HG02840 (cell line): ENCODE results near the gene NAA15.
"Not testable (repeated sequence)": the region's sequence is repeated elsewhere in the genome, so short reads cannot be mapped to it uniquely, and the experiment has no call there.

ENCODE experiments used
- ATAC-seq: cut with Tn5 transposase; IDR thresholded peaks from one replicate; pipeline ENCODE4 v1.9.1; 2021; ENCODE audit warnings: mild to moderate bottlenecking, moderate library complexity, moderate number of reproducible peaks; ENCODE audit not compliant: unreplicated experiment, low FRiP score

The NAA15 gene

DNA sequence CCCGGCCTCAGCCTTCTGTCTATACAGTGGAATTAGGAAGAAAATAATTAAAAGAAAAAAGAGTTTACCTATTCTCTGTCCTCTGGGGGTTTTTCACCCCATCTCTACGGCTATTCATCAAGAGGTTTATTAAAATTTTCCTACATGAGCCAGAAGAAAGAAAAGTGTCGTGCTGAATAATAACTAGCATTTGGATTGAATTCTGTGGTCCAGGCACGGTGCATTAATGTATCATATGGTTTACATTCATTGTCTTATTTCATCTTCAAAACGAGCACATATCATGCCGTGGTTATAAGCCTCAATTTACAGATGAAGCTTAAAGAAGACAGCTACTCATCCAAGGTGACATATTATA lies 5.4 kb upstream of the NAA15 start:
- ATAC-seq, result no peak

DNA sequence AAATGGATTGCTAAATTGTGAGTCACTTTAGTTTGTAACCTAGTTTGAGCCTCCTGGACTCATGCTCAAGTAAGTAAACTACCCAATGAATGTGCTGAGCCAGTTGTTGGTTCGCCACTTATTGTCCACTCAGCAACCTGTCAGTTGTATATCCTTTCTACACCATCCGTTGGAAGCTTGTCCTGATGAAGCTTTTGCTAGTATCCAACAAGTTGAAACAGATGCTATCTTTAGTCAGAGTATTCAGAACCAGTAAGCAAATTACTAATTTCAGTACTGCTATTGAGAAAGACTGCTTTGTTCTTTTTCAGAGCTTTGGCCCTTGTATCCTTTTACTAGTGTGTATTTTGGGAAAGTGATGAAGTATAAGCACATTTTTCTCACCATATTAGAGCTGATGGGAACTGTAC lies 4.3 kb upstream of the NAA15 start:
- no peak for ATAC-seq

DNA sequence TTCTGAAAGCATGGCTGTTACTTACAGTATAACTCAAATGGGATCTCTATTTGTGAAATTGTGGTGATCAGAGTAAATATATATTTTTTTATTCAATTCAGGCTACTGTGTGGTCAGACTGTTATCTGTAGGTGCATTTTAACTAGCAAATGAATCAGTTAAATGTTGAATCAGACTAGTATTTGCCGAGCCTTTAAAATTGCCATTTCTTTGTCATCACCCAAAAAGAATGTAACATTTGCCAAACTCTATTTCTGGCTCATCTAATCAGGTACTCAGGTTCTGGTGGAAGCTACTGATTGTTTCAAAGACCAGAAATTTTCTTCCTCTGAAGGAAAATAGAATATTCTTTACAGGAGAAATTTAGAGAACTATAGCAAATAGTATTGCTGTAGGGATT lies 1.8 kb upstream of the NAA15 start:
- no peak for ATAC-seq

DNA sequence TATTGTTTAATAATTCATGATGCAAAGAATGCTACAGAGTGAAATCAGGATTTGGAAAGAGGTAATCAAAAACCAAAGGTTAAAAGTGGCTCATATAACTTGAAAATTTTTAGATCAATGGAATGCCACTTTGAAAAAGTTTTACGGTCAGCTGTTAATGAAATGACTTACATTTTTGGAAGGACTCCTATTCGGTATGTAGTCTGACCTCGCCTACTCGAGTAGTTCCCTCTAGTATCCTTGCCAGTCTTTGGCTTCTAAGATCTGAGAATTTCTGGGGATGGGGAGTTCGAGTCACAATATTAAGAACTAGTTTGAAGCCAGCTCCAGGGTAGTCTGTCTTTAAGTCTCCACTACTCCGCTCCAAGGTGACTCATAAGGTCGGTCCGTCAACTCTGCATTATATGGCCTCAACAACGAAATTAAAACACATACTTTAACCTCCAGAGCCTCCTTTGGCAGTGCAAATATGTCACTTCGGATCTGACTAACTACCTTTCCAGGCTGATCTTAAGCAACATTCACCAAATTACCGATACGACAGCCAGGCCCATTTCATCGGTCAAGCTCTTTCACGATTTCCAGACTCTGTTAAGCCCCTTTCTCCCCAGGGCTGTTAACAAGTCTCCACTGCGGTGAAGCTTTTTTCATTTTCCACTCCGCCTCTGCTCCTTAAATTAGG lies 733 bp upstream of the NAA15 start:
- ATAC-seq, result peak; percentile 2

DNA sequence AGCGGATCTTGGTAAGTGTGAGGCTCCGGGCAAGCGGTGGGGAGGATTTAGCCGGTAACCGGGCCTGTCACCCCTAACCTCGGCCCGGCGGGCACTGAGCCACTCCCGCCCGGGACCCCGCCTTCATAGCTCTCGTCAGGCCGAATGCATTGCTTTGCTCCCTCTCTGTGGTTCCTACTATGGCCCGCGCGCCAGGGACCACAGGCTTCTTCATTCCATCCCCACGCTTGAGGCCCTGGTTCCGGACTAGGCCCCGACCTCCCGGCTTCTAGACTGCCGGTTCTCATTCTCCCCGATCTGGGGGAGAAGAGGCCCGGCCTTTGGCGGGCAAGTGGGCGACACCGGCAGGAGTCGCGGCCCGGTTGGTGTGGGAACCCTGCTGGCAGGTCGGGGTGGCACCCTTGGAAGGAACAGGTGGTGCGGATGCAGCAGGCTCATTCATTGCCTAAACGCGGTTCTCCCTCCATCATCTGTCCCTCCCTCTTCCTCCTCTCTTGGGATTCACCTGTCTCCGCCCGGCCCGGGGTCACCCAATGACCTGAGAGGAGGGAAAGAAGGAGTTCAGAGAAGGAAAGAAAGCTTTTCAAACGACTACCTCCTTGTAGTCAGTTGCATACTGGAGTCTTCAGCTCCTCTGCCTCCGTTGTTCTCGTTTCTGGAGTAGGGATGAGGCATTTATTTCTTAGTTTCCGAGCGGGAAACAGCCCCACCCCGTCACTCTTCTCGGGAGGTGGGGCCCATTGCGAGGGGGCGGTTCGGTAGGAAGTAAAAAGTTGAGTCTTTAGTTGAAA lies 711 bp downstream of the NAA15 start, which contains the start of gene NDUFC1:
Gene NDUFC1 (minus strand): TSS at position 657 of the 791 bp plus-strand sequence. CDS start 6,679 bp downstream, outside the sequence.
- peak; percentile 35 for ATAC-seq

DNA sequence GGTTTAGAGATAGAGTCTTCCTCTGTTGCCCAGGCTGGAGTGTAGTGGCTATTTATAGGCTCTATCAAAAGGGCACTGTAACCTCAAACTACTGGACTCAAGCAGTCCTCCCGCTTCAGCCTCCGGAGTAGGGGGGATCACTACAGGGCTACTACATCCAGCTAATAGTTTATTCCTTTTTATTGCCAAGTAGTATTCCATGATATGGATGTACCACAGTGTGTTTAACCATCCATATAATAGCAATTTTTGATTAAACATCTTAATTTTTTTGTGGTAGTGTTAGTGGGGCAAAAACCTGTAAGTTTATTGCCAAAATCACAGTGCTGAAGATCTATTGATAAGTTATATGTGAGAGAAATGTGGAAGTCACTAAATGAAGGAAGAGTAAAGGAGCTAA lies 3.6 kb downstream of the NAA15 start:
- no peak for ATAC-seq

DNA sequence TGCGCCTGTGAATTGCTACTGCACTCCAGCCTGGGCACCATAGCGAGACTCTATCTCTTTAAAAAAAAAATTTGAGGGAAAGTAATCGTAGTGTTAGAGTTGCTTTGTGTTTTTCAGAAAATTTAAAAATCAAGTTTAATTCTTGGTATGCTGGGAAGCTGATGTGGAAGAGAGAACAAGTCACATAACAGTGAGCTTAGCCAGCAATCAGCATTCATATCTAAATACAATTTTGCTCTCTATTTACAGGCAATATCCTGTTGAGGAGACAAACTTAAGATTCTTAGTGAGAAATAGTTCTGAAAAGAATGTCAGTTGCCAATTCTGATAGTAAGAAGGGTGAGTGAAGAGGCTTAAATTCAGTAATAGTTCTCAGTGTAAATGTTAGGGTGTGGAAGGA lies 10.6 kb downstream of the NAA15 start:
- no peak for ATAC-seq

DNA sequence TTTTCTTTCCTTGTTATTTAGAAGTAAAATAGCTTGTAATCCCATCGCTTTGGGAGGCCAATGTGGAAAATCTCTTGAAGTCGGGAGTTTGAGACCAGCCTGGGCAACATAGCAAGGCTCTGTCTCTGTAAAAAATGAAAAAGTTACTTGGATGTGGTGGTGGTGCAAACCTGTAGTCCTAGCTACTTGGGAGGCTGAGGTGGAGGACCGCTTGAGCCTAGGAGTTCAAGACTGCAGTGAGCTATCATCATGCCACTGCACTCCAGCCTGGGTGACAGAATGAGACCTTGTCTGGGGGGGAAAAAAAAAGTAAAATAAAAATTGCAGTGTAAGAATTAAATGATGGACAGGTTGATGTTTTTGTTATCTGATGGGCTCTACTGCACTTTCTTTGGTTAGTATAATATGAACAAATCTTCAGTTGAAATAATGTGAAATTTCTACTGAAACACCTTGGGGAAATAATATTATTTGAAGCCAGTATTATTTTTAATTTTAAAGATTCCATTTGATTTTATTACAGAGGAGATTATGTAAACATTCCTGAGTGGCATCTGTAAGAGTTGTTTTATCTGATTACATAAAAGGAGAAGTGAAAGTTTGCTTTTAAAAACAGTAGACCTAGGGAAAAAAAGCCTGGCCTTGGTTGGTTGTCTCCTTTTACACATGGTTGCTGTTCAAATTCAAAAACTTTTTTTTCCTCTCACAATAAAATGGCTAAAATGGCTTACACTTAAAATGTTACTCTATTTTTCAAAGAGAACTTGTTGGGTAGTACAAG lies 11.4 kb downstream of the NAA15 start:
- no peak for ATAC-seq

DNA sequence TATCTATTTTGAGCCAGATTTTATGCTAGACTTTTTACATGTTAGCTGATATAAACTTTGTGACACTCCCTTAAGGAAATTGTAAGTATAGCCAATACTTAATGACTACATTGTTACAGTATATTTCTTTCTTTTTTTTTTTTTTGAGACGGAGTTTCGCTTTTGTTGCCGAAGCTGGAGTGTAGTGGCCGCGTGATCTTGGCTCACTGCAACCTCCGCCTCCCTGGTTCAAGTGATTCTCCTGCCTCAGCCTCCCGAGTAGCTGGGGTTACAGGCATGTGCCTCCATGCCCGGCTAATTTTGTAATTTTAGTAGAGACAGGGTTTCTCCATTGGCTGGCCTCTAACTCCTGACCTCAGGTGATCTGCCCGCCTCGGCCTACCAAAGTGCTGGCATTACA lies 12.1 kb downstream of the NAA15 start:
- not testable (repeated sequence) for ATAC-seq

DNA sequence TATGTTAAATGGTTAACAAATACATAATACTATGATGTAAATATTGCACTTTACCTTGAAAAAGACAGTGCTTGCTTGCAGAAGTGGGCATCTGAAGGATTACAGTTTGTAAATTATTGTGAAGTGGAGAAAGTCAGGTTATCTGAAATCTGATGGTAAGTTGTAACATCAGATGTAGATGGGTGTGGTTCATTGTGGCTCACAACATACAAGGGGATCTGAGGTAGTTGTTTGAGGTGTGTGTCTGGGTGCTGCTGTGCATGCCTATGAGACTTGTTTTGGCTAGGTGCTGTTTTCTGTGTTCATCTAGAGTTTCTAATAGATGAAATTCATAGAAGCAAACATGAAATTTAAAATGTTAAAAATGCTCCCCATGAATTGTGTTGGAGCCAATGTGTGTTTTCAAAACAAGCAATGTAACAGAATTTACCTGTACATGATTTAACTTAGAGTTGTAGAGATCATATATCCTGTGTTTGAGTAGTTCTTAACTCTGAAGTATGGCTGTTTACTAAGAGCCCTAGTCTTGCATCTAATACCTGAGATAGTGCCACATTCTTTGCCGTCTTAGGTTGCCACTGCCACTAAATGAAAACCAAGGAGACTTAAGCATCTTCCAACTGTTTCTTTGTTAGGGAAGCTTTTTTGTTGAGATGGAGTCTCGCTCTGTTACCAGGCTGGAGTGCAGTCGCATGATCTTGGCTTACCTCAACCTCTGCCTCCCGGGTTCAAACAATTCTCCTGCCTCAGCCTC lies 12.9 kb downstream of the NAA15 start:
- ATAC-seq, result no peak

DNA sequence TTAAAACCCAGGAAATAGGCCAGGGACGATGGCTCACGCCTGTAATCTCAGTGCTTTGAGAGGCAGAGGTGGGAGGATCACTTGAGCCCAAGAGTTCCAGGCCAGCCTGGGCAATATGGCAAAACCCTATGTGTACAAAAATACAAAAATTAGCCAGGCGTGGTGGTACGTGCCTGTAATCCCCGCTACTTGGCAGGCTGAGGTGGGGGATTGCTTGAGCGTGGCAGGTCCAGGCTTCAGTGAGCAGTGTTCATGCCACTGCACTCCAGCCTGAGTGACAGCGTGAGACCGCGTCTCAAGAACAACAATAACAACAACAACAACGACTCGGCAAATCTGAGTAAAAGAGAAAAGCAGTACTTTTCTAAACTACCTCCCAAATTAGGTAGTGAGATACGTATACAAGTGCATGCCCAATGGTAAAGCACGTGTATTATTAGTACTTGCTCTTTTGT lies 13.9 kb downstream of the NAA15 start:
- ATAC-seq, result no peak

DNA sequence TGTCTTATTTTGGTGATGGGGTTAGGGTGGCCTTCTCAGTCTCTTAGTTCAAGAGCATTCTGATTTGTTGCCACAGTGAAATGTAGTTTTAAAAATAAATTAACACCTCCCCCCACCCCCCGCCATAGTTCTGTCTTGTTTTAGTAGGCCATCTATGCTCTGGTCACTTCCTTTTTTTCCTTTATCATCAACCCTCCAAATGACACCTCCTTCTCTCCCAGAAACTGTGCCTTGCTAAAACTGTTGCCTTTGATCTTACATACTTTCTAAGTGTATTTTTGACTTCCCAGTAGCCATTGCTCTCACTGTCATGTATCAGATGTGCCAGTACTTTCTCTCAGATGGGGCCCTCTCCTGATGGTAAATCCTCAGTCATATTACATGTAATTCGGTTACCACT lies 15.4 kb downstream of the NAA15 start:
- ATAC-seq, result no peak

DNA sequence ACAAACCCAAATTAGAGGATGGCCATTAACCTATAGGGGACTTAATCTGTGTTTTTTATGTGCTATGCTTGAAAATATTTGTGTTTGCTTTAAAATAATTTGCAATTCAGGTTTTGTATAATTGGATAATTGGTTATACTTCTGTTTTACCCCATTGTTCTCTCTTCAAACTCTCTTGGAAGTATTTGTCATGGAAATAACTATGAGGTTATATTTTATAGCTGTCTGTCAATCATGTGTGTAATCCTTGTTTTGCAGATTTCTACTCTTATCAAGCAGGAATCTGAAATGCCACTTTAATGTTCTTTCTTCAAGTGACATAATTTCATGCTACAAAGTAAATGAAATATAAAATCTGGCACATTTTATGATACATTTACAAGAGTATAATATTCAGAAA lies 16.3 kb downstream of the NAA15 start:
- no peak for ATAC-seq

DNA sequence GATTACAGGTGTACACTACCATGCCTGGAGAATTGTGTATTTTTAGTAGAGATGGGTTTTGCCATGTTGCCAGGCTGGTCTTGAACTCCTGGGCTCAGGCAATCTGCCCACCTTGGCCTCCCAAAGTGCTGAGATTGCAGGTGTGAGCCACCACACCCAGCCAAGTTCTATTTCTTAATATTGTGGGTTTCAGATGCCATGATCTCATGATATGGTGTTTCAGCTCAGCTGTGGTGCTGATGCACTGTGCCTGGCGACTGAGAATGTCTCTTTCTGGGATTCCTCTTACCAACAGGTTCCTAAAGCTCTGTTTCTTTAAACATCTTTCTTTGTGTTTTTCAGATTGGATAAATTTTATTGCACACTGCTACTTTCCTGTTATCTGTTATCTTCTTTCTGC lies 18.3 kb downstream of the NAA15 start:
- ATAC-seq, result no peak

DNA sequence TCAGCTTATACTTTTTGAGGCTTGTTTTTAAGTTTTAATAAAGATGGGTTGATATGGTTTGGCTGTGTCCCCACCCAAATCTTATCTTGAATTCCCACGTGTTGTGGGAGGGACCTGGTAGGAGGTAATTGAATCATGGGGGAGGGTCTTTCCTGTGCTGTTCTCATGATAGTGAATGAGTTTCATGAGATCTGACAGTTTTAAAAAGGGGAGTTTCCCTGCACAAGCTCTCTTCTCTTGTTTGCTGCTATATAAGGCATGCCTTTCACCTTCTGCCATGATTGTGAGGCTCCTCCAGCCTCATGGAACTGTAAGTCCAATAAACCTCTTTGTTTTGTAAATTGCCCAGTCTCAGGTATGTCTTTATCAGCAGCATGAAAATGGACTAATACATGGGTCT lies 20.8 kb downstream of the NAA15 start:
- not testable (repeated sequence) for ATAC-seq

DNA sequence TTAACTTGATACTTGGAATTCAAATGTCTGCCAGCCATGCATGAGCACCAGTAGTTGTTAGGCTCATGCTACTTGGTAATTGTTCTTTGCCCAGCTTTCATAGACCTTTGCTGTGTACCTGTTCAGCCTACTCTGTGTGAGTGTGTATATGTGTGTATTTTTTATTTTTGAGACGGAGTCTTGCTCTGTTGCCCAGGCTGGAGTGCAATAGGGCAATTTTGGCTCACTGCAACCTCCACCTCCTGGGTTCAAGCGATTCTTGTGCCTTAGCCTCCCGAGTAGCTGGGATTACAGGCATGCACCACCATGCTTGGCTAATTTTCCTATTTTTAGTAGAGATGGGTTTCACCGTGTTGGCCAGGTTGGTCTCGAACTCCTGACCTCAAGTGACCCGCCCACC lies 21.2 kb downstream of the NAA15 start:
- not testable (repeated sequence) for ATAC-seq

DNA sequence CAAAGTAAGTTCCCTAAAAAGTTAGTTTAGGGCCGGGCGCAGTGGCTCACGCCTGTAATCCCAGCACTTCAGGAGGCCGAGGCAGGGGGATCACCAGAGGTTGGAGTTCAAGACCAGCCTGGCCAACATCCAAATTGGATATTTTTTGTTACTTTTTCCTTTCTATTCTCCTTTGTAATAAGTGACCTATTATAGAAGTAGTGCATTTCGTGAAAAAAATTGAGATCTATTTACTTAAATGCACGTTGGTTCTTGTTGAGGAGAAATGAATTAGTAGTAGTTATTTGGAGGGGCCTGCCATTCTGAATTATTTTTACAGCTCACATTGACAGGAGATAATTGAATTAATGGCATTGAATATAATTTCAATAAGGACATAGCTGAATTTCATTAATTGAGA lies 23.3 kb downstream of the NAA15 start:
- no peak for ATAC-seq

DNA sequence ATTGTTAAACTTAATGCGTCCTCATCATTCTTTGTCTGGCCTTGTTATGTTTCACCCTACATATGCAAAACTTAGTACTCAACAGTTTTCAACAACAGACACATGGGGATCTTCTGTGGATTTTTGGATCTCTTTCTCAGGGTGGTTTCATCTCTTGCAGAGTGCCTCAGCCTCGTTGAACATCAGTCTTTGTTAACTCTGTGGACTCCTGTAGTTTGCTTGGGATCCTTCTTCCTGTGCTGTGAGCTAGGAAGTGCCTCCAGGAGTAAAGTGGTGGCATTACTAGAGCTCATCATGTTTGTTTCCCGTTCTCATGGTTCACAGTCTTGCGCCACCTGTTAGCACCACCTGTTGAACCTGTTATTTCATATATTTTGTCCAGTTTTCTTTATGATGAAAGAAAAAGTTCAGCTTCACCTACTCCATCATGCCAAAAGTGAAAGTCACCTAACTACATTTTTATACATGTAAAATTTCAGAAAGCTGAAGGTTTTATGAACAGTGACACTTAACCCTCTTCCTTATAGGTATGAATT lies 28.4 kb downstream of the NAA15 start:
- no peak for ATAC-seq

DNA sequence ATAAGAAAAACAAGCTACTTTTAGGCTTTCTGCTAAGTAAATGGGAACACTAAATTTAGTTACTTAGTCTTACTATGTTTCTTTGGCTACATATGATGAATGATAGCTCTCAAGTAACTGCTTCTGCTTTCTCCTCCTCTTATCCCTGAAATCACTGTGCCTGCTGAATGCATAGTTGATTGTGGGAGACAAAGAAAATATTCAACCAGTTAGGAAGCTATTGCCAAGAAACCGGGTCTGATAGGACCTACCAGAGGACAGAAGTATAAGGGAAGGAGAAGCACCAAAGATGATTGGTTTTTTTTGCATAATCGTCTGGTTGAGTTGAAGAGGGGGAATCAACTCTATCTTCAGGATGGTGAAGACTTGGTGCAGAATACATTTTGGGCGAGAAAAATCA lies 29.0 kb downstream of the NAA15 start:
- no peak for ATAC-seq

DNA sequence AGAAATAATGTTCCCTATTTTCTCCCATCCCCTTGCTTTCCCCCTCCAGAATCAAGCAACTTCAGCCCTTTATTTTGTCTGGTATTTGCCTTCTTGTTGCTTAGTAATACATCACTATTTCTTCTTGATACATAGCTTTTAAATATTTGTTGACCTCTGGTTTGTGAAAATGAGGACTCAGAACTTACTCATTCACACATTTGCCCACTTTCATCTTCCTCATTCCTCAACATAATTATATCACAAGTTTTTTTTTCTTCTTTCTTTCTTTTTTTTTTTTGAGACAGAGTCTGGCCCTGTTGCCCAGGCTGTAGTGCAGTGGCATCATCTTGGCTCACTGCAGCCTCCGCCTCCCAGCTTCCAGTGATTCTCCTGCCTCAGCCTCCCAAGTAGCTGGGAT lies 29.9 kb downstream of the NAA15 start:
- no peak for ATAC-seq
